ENCODE results near the gene PRAMEF9. TPM values are rescaled to one million over a fixed set of nuclear protein-coding genes. Genes with fewer than 3 reads are reported as not detected.
"Not testable (repeated sequence)": the region's sequence is repeated elsewhere in the genome, so short reads cannot be mapped to it uniquely, and the experiment has no call there.

The PRAMEF9 gene
- total RNA-seq (2012; rRNA removed) = not detected in 2 replicates

DNA sequence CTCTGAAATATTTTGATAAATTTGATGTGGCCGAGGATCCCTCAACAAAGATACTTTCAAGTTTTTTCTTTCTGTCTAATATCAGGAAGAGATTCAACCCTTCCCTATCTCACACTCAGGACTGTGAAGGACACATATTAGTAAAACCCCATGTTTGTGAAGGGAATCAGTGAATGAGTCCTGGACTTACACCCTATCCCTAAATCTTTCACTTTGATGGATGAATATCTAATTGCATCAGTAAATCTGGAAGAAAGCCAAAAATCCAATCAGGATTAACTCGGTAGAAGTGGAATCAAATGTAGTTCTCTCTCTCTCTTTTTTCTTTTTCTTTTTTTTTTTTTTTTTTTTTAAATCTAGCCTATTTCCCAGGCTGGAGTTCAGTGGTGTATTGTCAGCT lies at the start of gene PRAMEF9:
PRAMEF9 (plus strand) TSS at position 301 of the 400 bp plus-strand sequence. CDS start 3,433 bp downstream, outside the sequence.
- H3K4me3 ChIP-seq (ENCODE audit: low read length); H3K27me3 ChIP-seq (ENCODE audit: control insufficient read depth, insufficient read depth, low read length); H3K36me3 ChIP-seq (ENCODE audit: insufficient read depth, low read length); H3K9me3 ChIP-seq (replicated peaks; ENCODE audit: low read length); H3K4me1 ChIP-seq (ENCODE audit: control insufficient read depth, insufficient read depth, low read length); H3K9ac ChIP-seq (ENCODE audit: low read depth, low read length); H3K4me2 ChIP-seq (ENCODE audit: low read length): not testable (repeated sequence)

DNA sequence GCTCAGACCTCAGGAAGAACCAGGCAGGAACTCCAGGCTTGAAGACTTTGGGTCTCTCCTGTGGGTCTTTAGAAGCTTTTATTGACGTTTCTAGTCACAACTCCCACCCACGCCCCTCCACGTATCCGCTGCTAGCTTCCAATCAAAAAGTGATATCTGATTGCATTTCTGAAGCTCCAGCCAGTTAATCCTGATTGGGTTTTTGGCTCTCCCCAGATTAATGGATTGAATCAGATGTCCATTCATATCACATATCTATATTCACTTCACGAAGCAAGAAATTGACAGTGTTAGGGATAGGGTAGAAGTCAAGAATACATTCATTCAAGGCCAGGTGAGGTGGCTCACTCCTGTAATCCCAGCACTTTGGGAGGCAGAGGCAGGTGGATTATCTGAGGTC lies 15.7 kb upstream of the PRAMEF9 start, which contains the start of gene PRAMEF26:
PRAMEF26 (minus strand) TSS at position 101 of the 400 bp plus-strand sequence. CDS start 2,914 bp downstream, outside the sequence.
- not testable (repeated sequence) for H3K36me3 ChIP-seq (ENCODE audit: insufficient read depth, low read length); H3K4me1 ChIP-seq (ENCODE audit: control insufficient read depth, insufficient read depth, low read length); H3K9ac ChIP-seq (ENCODE audit: low read depth, low read length)

DNA sequence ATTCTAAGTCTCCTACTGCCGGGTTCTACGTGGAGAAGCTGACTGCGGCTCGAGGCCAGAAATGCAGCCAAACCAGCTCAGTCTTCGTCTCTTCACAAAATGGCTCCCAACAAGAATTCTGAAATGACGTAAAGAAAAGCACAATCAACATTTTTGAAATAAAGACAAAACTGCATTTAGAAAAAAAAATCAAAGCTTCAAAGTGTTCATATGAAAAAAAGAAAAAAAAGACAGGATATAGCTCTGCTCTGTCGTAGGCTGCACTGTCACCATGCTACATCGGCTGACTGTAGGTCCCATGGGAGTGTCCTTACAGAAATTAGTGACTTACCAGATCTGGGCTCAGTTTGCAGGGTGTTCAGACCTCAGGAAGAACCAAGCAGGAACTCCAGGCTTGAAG lies 6.1 kb upstream of the PRAMEF9 start, which contains the start of gene HNRNPCL4:
HNRNPCL4 (minus strand) TSS at position 101 of the 400 bp plus-strand sequence. CDS start 164 bp downstream, outside the sequence.
- not testable (repeated sequence) for H3K36me3 ChIP-seq (ENCODE audit: insufficient read depth, low read length); H3K9ac ChIP-seq (ENCODE audit: low read depth, low read length); H3K4me3 ChIP-seq (ENCODE audit: low read length)

More for the DNA sequence above, 15.7 kb upstream of the PRAMEF9 start, which contains the start of gene PRAMEF26:
- not testable (repeated sequence) for H3K9me3 ChIP-seq (replicated peaks; ENCODE audit: low read length); H3K4me3 ChIP-seq (ENCODE audit: low read length); H3K4me2 ChIP-seq (ENCODE audit: low read length); H3K27me3 ChIP-seq (ENCODE audit: control insufficient read depth, insufficient read depth, low read length)

DNA sequence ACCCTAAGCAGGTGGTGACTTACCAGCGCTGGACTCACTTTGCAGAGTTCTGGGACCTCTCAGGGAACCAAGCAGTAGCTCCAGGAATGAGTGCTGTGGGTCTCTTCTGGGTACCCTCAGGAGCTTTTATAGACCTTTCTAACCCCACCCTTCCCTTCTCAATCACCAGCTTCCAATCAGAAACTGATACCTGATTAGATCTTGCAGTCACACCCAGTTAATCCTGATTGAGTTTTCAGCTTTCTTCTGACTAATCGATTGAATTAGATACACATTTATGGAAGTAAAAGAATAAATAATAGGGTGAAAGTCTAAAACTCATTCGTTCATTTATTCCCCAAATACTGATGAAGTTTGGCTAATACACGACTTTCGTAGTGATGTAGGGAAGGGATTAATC lies 29.7 kb downstream of the PRAMEF9 start, which contains the start of gene PRAMEF13:
PRAMEF13 (minus strand) TSS at position 101 of the 400 bp plus-strand sequence. CDS start 1,820 bp downstream, outside the sequence.
- not testable (repeated sequence) for H3K36me3 ChIP-seq (ENCODE audit: insufficient read depth, low read length); H3K4me1 ChIP-seq (ENCODE audit: control insufficient read depth, insufficient read depth, low read length); H3K27me3 ChIP-seq (ENCODE audit: control insufficient read depth, insufficient read depth, low read length); H3K9ac ChIP-seq (ENCODE audit: low read depth, low read length); H3K9me3 ChIP-seq (replicated peaks; ENCODE audit: low read length); H3K4me2 ChIP-seq (ENCODE audit: low read length); H3K4me3 ChIP-seq (ENCODE audit: low read length)

More for the DNA sequence above, 6.1 kb upstream of the PRAMEF9 start, which contains the start of gene HNRNPCL4:
- H3K27me3 ChIP-seq (ENCODE audit: control insufficient read depth, insufficient read depth, low read length); H3K4me1 ChIP-seq (ENCODE audit: control insufficient read depth, insufficient read depth, low read length); H3K4me2 ChIP-seq (ENCODE audit: low read length); H3K9me3 ChIP-seq (replicated peaks; ENCODE audit: low read length): not testable (repeated sequence)

- H3K9ac ChIP-seq (ENCODE audit: low read depth, low read length) = not testable (repeated sequence)
These were observed 37.1 kb downstream of the PRAMEF9 start for GRCh38 chr1:13208712-13209111.

DNA sequence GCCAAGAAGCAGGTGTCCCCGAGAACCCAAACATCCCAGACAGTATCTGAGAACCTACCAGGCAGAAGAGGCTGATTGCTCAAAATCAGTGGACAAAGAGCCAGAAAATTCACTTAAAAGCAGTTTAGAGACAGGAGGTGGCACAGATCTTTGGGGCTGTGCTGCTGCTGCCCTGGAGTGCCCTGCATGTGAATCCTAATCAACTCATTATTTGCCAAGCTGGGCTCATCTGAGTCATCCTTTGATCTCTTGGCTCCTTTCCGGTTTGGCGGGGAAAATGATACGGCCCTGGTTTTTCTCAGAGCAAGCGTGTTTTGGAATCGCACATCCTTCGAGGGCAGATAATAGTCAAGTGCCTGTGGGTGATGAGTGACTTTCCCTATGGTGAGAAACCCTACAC lies 45.0 kb downstream of the PRAMEF9 start:
- not testable (repeated sequence) for H3K9me3 ChIP-seq (replicated peaks; ENCODE audit: low read length); H3K27me3 ChIP-seq (ENCODE audit: control insufficient read depth, insufficient read depth, low read length); H3K4me3 ChIP-seq (ENCODE audit: low read length); H3K36me3 ChIP-seq (ENCODE audit: insufficient read depth, low read length); H3K9ac ChIP-seq (ENCODE audit: low read depth, low read length); H3K4me2 ChIP-seq (ENCODE audit: low read length); H3K4me1 ChIP-seq (ENCODE audit: control insufficient read depth, insufficient read depth, low read length)

More at GRCh38 chr1:13208712-13209111, 37.1 kb downstream of the PRAMEF9 start:
- H3K36me3 ChIP-seq (ENCODE audit: insufficient read depth, low read length); H3K4me1 ChIP-seq (ENCODE audit: control insufficient read depth, insufficient read depth, low read length); H3K27me3 ChIP-seq (ENCODE audit: control insufficient read depth, insufficient read depth, low read length); H3K4me3 ChIP-seq (ENCODE audit: low read length); H3K4me2 ChIP-seq (ENCODE audit: low read length); H3K9me3 ChIP-seq (replicated peaks; ENCODE audit: low read length): not testable (repeated sequence)

DNA sequence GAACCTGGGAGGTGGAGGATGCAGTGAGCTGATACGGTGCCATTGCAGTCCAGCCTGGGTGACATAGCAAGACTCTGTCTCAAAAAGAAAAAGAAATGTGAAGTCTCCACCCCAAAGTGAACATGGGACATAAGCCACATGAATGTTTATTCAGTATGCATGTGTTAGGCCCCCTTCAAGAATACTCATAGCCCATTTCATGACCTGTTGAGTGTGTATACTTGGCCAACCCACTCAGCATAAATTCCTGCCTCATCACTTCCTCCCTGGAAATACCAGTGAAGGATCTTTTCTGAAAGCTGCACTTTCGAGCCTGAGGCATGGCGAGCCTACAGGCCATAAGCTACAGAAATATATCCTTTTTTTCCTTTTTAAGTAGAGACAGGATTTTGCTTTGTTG lies 47.6 kb downstream of the PRAMEF9 start:
- not testable (repeated sequence) for H3K4me3 ChIP-seq (ENCODE audit: low read length); H3K4me1 ChIP-seq (ENCODE audit: control insufficient read depth, insufficient read depth, low read length); H3K9ac ChIP-seq (ENCODE audit: low read depth, low read length); H3K4me2 ChIP-seq (ENCODE audit: low read length); H3K9me3 ChIP-seq (replicated peaks; ENCODE audit: low read length); H3K36me3 ChIP-seq (ENCODE audit: insufficient read depth, low read length); H3K27me3 ChIP-seq (ENCODE audit: control insufficient read depth, insufficient read depth, low read length)

DNA sequence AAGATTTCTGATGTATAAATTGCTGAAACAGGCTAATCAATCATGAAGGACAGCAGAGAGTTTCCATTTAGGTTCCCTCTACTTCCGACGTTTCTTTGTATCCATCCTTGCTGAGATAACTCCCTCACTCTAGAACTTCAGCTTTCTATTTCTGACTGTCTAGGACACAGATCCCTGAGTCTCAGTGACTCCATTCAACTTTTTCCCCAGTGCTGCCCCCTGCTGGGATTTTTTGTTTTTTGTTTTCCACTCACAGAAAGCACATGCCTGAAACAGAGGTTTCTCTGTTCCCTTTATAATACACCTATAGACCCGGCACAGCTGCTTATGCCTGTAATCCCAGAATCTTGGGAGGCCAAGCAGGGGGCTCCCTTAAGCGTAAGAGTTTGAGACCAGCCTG lies 51.1 kb downstream of the PRAMEF9 start:
- H3K9ac ChIP-seq (ENCODE audit: low read depth, low read length); H3K27me3 ChIP-seq (ENCODE audit: control insufficient read depth, insufficient read depth, low read length); H3K4me1 ChIP-seq (ENCODE audit: control insufficient read depth, insufficient read depth, low read length); H3K36me3 ChIP-seq (ENCODE audit: insufficient read depth, low read length); H3K4me2 ChIP-seq (ENCODE audit: low read length); H3K4me3 ChIP-seq (ENCODE audit: low read length): not testable (repeated sequence)
- peaks cover 10% of the 10 kb centered on the region for H3K9me3 ChIP-seq (replicated peaks; ENCODE audit: low read length)

- no peak overlapping the region for H3K4me2 ChIP-seq (ENCODE audit: low read length)
- no peak overlapping the region for H3K9ac ChIP-seq (ENCODE audit: low read depth, low read length)
- no peak overlapping the region for H3K4me3 ChIP-seq (ENCODE audit: low read length)
- no peaks in the 10 kb centered on the region for H3K27me3 ChIP-seq (ENCODE audit: control insufficient read depth, insufficient read depth, low read length)
- peaks cover 15% of the 10 kb centered on the region for H3K9me3 ChIP-seq (replicated peaks; ENCODE audit: low read length)
- H3K36me3 ChIP-seq (ENCODE audit: insufficient read depth, low read length) = no peaks in the 10 kb centered on the region
- H3K4me1 ChIP-seq (ENCODE audit: control insufficient read depth, insufficient read depth, low read length) = no peaks in the 10 kb centered on the region
These were observed 52.9 kb downstream of the PRAMEF9 start for GRCh38 chr1:13224480-13225060.

DNA sequence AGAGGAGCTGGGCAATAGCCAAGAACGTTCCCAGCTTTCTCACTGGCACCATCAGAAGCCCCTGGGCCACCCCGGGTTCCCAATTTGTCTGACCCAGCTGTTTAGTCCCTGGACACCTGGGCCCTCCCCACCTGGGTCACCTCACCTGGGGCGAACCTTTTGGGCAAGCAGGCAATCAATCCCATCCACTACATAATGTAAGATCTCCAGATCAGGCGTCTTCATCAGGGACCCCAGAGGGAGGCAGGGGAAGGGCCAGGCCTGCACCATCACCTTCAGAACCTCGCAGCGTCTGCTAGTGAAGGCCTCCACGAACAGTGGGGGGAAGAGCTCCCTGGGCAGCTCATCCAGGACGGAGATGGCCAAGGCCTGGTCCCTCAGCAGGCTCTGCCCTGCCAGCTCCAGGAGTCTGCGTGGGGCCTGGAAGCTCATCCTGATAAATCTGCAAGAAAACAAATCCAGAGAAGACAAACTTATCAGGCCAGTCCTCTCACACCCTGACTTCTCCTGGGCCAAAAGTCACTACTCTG lies 54.1 kb downstream of the PRAMEF9 start, which contains the start of gene PRAMEF18:
PRAMEF18 (minus strand) TSS at position 480 of the 530 bp plus-strand sequence; CDS start at position 432, 48 bp downstream.
- not testable (repeated sequence) for H3K36me3 ChIP-seq (ENCODE audit: insufficient read depth, low read length); H3K4me3 ChIP-seq (ENCODE audit: low read length); H3K9ac ChIP-seq (ENCODE audit: low read depth, low read length); H3K27me3 ChIP-seq (ENCODE audit: control insufficient read depth, insufficient read depth, low read length); H3K4me1 ChIP-seq (ENCODE audit: control insufficient read depth, insufficient read depth, low read length); H3K4me2 ChIP-seq (ENCODE audit: low read length)
- H3K9me3 ChIP-seq (replicated peaks; ENCODE audit: low read length) = peaks cover 15% of the 10 kb centered on the region

- not testable (repeated sequence) for H3K9ac ChIP-seq (ENCODE audit: low read depth, low read length); H3K4me3 ChIP-seq (ENCODE audit: low read length); H3K27me3 ChIP-seq (ENCODE audit: control insufficient read depth, insufficient read depth, low read length); H3K4me2 ChIP-seq (ENCODE audit: low read length); H3K4me1 ChIP-seq (ENCODE audit: control insufficient read depth, insufficient read depth, low read length); H3K36me3 ChIP-seq (ENCODE audit: insufficient read depth, low read length)
- peaks cover 15% of the 10 kb centered on the region for H3K9me3 ChIP-seq (replicated peaks; ENCODE audit: low read length)
These were observed 55.8 kb downstream of the PRAMEF9 start for GRCh38 chr1:13227271-13228055.

Data from skeletal muscle satellite cell (primary cell).